ENCODE measurements around the gene PLCD3. TPM values are rescaled to one million over a fixed set of nuclear protein-coding genes. Genes with fewer than 3 reads are reported as not detected.

Gene PLCD3
- total RNA-seq, 1 donor from 2014 or later = 37.0 TPM

DNA sequence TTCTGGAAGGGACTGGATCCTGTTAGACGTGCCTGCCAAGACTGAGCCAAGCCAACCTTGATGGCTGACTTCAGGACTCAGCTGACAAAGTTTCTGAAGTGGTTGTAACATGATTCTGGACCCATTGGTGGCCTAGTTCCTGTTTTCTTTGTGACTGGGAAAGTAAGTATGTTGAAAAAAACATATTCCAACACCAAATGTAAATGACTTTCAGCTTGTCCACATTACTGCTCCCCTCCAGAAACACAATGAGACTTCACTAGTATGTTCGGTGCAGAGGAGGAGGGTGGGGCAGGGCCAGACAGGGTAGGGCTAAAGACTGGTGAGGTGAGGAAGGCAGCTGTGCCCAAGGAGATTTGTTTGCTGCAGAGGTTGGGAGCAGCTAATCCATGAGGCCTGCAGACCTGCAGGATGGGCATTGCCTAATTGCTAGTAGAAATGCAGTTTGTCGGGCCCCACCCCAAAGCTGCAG lies 44.8 kb downstream of the PLCD3 start:
- Histone ChIP-seq H3K4me3 (no peak overlapping the region), H3K27ac (no peak overlapping the region), H3K27me3 (no peaks in the 10 kb centered on the region), H3K4me1 (peaks cover 9% of the 10 kb centered on the region), H3K9me3 (no peaks in the 10 kb centered on the region), H3K36me3 (peaks cover 94% of the 10 kb centered on the region)
- TF ChIP-seq CTCF (IDR thresholded peaks at IDR 0.05) = no peak
- DNase-seq = no peak
- ATAC-seq = no peak
- intact Hi-C loops (cut with DNase I) = no loop called here

- Histone ChIP-seq H3K27ac (no peak overlapping the region), H3K36me3 (peaks cover 97% of the 10 kb centered on the region), H3K4me3 (no peak overlapping the region), H3K9me3 (no peaks in the 10 kb centered on the region), H3K27me3 (no peaks in the 10 kb centered on the region), H3K4me1 (peaks cover 4% of the 10 kb centered on the region)
- intact Hi-C loops (cut with DNase I) = no loop called here
- DNase-seq (no peak), ATAC-seq (no peak)
- no peak for TF ChIP-seq CTCF (IDR thresholded peaks at IDR 0.05)
Observed at GRCh38 chr17:45086865-45087503, 45.3 kb downstream of the PLCD3 start.

GRCh38 chr17:45086391-45086790 lies 45.9 kb downstream of the PLCD3 start:
- Histone ChIP-seq H3K27ac (no peak overlapping the region), H3K4me3 (no peak overlapping the region), H3K27me3 (no peaks in the 10 kb centered on the region), H3K9me3 (no peaks in the 10 kb centered on the region), H3K4me1 (no peaks in the 10 kb centered on the region), H3K36me3 (peaks cover 97% of the 10 kb centered on the region)
- no peak for TF ChIP-seq CTCF (IDR thresholded peaks at IDR 0.05)
- no peak for ATAC-seq
- intact Hi-C loops (cut with DNase I) = no loop called here
- no peak for DNase-seq

DNA sequence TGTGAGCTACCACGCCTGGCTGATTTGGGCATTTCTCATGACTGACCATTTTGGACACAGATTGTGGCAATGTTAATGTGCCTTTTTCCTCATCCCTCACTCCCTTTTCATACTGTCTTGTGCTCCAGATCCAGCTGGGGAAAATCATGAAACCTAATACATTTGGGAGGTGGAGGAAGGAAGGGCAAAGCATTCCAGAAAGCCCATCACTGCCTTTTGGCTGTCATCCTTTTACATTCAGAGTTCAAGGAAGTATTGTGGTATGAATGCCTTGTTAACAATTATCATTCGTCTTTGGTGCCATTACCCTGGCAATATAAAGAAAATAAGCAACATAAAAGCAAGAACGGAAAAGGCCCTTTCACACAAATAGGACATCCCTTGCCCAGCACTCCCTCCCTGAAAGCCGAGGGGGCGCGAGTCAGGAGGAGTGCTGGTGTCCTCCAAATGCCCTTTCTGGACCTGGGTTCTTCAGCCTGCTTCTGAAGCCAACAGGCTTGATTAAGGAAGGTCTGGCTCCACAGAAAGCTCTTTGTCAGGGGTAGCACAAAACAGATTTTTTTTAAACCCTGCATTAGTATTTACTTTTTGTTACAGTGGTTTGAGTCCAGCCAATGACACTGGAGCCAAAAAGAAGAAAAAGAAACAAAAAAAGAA lies 51.1 kb downstream of the PLCD3 start:
- ATAC-seq (no peak), DNase-seq (no peak)
- TF ChIP-seq CTCF (IDR thresholded peaks at IDR 0.05) = no peak
- Histone ChIP-seq H3K9me3 (no peaks in the 10 kb centered on the region), H3K4me1 (peaks cover 8% of the 10 kb centered on the region), H3K4me3 (no peak overlapping the region), H3K36me3 (peaks cover 64% of the 10 kb centered on the region), H3K27ac (peak overlapping the region; percentile 9), H3K27me3 (no peaks in the 10 kb centered on the region)
- intact Hi-C loops (cut with DNase I) = no loop called here

DNA sequence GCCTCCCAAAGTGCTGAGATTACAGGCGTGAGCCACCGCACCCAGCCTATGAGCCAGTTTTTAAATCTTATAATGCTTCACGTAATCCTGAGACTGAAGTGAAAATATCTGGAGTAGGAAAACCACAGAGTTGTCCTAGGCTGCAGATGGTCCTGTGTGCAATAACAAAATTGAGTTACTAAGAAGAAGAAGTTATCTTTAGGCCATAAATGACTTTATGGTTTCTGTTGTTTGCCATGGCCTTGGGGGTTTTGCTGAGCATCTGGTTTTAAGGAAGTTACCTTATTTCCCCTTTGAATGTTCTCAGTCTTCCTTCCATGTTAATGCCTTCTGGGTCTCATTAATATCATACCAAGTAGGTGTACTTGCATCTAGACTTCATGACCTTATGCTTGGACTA lies 54.7 kb downstream of the PLCD3 start:
- peaks cover 51% of the 10 kb centered on the region for H3K36me3 ChIP-seq
- no peak overlapping the region for H3K27ac ChIP-seq
- peaks cover 8% of the 10 kb centered on the region for H3K4me1 ChIP-seq
- H3K9me3 ChIP-seq = no peaks in the 10 kb centered on the region
- intact Hi-C loops (cut with DNase I) = no loop called here
- no peak overlapping the region for H3K4me3 ChIP-seq
- TF ChIP-seq CTCF (IDR thresholded peaks at IDR 0.05) = no peak
- DNase-seq (no peak), ATAC-seq (peak; percentile 51)
- no peaks in the 10 kb centered on the region for H3K27me3 ChIP-seq
